ENCODE results near the gene HPCAL4.

- TF ChIP-seq CTCF (IDR thresholded peaks at IDR 0.05 in 2 of 3, conservative IDR thresholded peaks at IDR 0.05 in 1 of 3; ENCODE audit: control insufficient read depth in 2 of 3, extremely low read depth in 1 of 3, insufficient read depth in 1 of 3, low read depth in 3 of 3, low read length in 3 of 3) (no peak), CEBPB (IDR thresholded peaks at IDR 0.05; ENCODE audit: borderline replicate concordance in 1 of 2, low read depth in 2 of 2, low read length in 2 of 2) (no peak)
These were observed 9.2 kb downstream of the HPCAL4 start for GRCh38 chr1:39681999-39682398.

Data from GM12878 (cell line).